B cell (primary cell): ENCODE results near the gene NDUFAF4. TPM values are rescaled to one million over a fixed set of nuclear protein-coding genes. Genes with fewer than 3 reads are reported as not detected.

Source experiments
- ATAC-seq: fragments of 200-7000 bp; cut with Tn5 transposase; one replicate; pipeline ENCODE4 v1.10.0; 2021; ENCODE audit warnings: low read depth, mild to moderate bottlenecking, moderate number of reproducible peaks, moderate library complexity
- CTCF ChIA-PET: fragments of 350-600 bp; sonication (Branson Sonifier 250); formaldehyde crosslinking; loops from one replicate; lab custom pipeline; 2021; ENCODE audit warnings: antibody characterized with exemption, inconsistent platforms; lab: Charles Lee
- POLR2A ChIA-PET: fragments of 350-600 bp; sonication (Branson Sonifier 250); formaldehyde crosslinking; loops from one replicate; lab custom pipeline; 2021; ENCODE audit warnings: antibody characterized with exemption; lab: Charles Lee
- DNase-seq: peaks from one replicate; pipeline ENCODE4 v3.0.0; 2013
- H2AFZ ChIP-seq: 2 replicates; pipeline ENCODE4 v1.6.1; 2012; ENCODE audit warnings: mild to moderate bottlenecking, low read depth, low read length; ENCODE audit not compliant: insufficient read depth, poor library complexity, severe bottlenecking
- H3K27ac ChIP-seq, 2 donors: 1 replicate in 1 of 2; 2 replicates in 1 of 2; pipeline ENCODE4 v1.5.1; 2012 to 2013; ENCODE audit warnings: low read length in 2 of 2, mild to moderate bottlenecking in 2 of 2, moderate library complexity in 1 of 2
- H3K27me3 ChIP-seq, 4 experiments: fragments of 200-600 bp in 1 of 4; sonication (generic) in 1 of 4; replicated peaks in 1 of 4; 1 replicate in 2 of 4; 2 replicates in 2 of 4; pipeline versions ENCODE4 v1.6.1 to v1.7.0; 2013 to 2016; ENCODE audit warnings: low read length in 3 of 4, mild to moderate bottlenecking in 2 of 4, mixed read lengths in 1 of 4, moderate library complexity in 1 of 4; ENCODE audit not compliant: insufficient read depth in 4 of 4, control insufficient read depth in 3 of 4; ENCODE audit errors: control extremely low read depth in 1 of 4
- H3K36me3 ChIP-seq, 2 experiments: replicated peaks in 1 of 2; 1 replicate in 1 of 2; 2 replicates in 1 of 2; pipeline versions ENCODE4 v1.6.1 to v1.7.1; 2013; ENCODE audit warnings: low read length in 1 of 2; ENCODE audit not compliant: insufficient read depth in 2 of 2, control insufficient read depth in 1 of 2; ENCODE audit errors: control extremely low read depth in 1 of 2, extremely low read depth in 1 of 2
- H3K4me1 ChIP-seq, 2 donors: fragments of 200-600 bp in 1 of 2; sonication (generic) in 1 of 2; 1 replicate in 1 of 2; 2 replicates in 1 of 2; pipeline versions ENCODE4 v1.5.1 to v1.6.1; 2013 to 2017; ENCODE audit warnings: low read length in 2 of 2; ENCODE audit not compliant: control insufficient read depth in 2 of 2, insufficient read depth in 2 of 2
- H3K4me2 ChIP-seq: replicated peaks from 2 replicates; pipeline ENCODE3; 2012; ENCODE audit warnings: mild to moderate bottlenecking, low read depth, low read length; ENCODE audit not compliant: poor library complexity, severe bottlenecking
- H3K4me3 ChIP-seq, 5 experiments: fragments of 200-600 bp in 1 of 5; sonication (generic) in 1 of 5; 1 replicate in 3 of 5; 2 replicates in 2 of 5; pipeline versions ENCODE4 v1.5.1 to v1.7.0; 2011 to 2016; ENCODE audit warnings: low read length in 4 of 5, mild to moderate bottlenecking in 4 of 5, low read depth in 2 of 5, control low read depth in 1 of 5, moderate library complexity in 1 of 5; ENCODE audit not compliant: insufficient read depth in 1 of 5; ENCODE audit errors: control extremely low read depth in 1 of 5, extremely low read depth in 1 of 5
- H3K79me2 ChIP-seq: fragments of 200-600 bp; sonication (generic); one replicate; pipeline ENCODE4 v1.6.0; 2016; ENCODE audit warnings: low read length; ENCODE audit not compliant: control insufficient read depth, insufficient read depth
- H3K9ac ChIP-seq: fragments of 200-600 bp; sonication (generic); 2 replicates; pipeline ENCODE4 v1.6.1; 2017; ENCODE audit warnings: mild to moderate bottlenecking, low read length, moderate library complexity
- H3K9me3 ChIP-seq, 3 donors: one replicate each; pipeline versions ENCODE4 v1.6.1 to v1.7.1; 2013; ENCODE audit warnings: low read length in 2 of 3; ENCODE audit not compliant: control insufficient read depth in 2 of 3, insufficient read depth in 1 of 3; ENCODE audit errors: control extremely low read depth in 1 of 3
- H4K20me1 ChIP-seq: 2 replicates; pipeline ENCODE4 v1.6.0; 2012; ENCODE audit warnings: mild to moderate bottlenecking, low read length; ENCODE audit not compliant: insufficient read depth, control insufficient read depth, poor library complexity, severe bottlenecking
- H3K27ac Mint-ChIP-seq: one replicate; pipeline ENCODE4 v1.8.0; 2021; ENCODE audit warnings: mixed read lengths
- H3K27me3 Mint-ChIP-seq: one replicate; pipeline ENCODE4 v1.8.0; 2021; ENCODE audit warnings: mixed read lengths
- H3K4me1 Mint-ChIP-seq: one replicate; pipeline ENCODE4 v1.8.0; 2021; ENCODE audit warnings: mixed read lengths
- H3K4me3 Mint-ChIP-seq: one replicate; pipeline ENCODE4 v1.8.0; 2021; ENCODE audit warnings: mixed read lengths
- H3K9me3 Mint-ChIP-seq: one replicate; pipeline ENCODE4 v1.8.0; 2022; ENCODE audit warnings: mixed read lengths; ENCODE audit not compliant: insufficient read depth
- EZH2 ChIP-seq: IDR thresholded peaks from 2 replicates; pipeline ENCODE4 v1.6.1; 2012; ENCODE audit warnings: borderline replicate concordance, low read depth, mild to moderate bottlenecking, moderate library complexity, low read length; ENCODE audit not compliant: insufficient read depth, poor library complexity, severe bottlenecking
- WGBS: methylation state at CpG from one replicate; pipeline ENCODE4 v1.1.5; 2013; ENCODE audit warnings: missing lambda C conversion rate; ENCODE audit not compliant: insufficient coverage; 5-methylcytosine and 5-hydroxymethylcytosine counted together
- intact Hi-C: fragments of 100-400 bp; cut with micrococcal nuclease; formaldehyde crosslinking; loops from one replicate; pipeline ENCODE4 v1.10.0; 2022
- polyA plus RNA-seq: library from polyadenylated mRNA; depleted of rRNA; stranded (reverse); fragments of >200 nt; gene quantifications from 2 replicates; pipeline ENCODE4 v1.2.3, GENCODE V29; 2012
- total RNA-seq, 2 donors: library from RNA; stranded (reverse); fragments of 120-200 nt in 1 of 2; gene quantifications; 1 replicate in 1 of 2; 2 replicates in 1 of 2; pipeline versions ENCODE4 v1.2.3 to v1.2.4, GENCODE V29; 2013 to 2022
- TF ChIP-seq, protein P1 (sequence below): fragments of 200-600 bp; IDR thresholded peaks from one replicate; pipeline ENCODE4 v1.8.0; 2022; ENCODE audit warnings: antibody characterized with exemption, mild to moderate bottlenecking

NDUFAF4 gene
- total and polyA plus RNA-seq, 2 donors (not counting 1 experiment from before 2014, with no cell fraction given) = 16.3 to 22.3 TPM

DNA sequence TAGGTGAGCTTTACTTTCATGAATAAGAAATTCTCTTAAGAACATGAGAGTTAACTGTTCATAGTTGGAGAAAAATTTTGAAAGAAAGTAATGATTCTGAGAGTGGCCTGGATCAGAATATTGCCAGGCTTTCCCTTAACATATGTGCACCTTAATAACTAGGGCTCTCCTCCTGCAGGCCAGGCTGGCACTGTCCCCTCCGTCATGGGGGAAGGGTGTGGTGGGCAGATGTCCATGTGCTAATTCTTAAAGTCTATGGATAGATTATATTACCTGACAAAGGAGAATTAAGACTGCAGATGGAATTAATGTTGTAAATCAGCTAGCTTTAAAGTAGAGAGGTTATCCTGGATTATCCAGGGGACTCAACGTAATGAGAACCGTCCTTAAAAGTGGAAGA, 15.9 kb upstream of the NDUFAF4 start:
- CTCF ChIA-PET = no interaction called here
- no peak for TF ChIP-seq EZH2
- TF ChIP-seq, protein P1, sequence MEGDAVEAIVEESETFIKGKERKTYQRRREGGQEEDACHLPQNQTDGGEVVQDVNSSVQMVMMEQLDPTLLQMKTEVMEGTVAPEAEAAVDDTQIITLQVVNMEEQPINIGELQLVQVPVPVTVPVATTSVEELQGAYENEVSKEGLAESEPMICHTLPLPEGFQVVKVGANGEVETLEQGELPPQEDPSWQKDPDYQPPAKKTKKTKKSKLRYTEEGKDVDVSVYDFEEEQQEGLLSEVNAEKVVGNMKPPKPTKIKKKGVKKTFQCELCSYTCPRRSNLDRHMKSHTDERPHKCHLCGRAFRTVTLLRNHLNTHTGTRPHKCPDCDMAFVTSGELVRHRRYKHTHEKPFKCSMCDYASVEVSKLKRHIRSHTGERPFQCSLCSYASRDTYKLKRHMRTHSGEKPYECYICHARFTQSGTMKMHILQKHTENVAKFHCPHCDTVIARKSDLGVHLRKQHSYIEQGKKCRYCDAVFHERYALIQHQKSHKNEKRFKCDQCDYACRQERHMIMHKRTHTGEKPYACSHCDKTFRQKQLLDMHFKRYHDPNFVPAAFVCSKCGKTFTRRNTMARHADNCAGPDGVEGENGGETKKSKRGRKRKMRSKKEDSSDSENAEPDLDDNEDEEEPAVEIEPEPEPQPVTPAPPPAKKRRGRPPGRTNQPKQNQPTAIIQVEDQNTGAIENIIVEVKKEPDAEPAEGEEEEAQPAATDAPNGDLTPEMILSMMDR = no peak
- POLR2A ChIA-PET = no interaction called here
- Mint-ChIP-seq H3K27ac (no peak overlapping the region), H3K27me3 (peaks cover 54% of the 10 kb centered on the region), H3K4me1 (peaks cover 3% of the 10 kb centered on the region), H3K9me3 (no peaks in the 10 kb centered on the region), H3K4me3 (no peak overlapping the region)
- no peak overlapping the region for H3K4me3 ChIP-seq
- peaks cover 0 to 19% (median 18%) of the 10 kb centered on the region in 4 experiments for H3K27me3 ChIP-seq
- no peak overlapping the region for H2AFZ ChIP-seq
- H4K20me1 ChIP-seq = no peaks in the 10 kb centered on the region
- H3K9me3 ChIP-seq = no peaks in the 10 kb centered on the region
- H3K4me1 ChIP-seq = no peaks in the 10 kb centered on the region
- no peak overlapping the region for H3K4me2 ChIP-seq
- no peak for DNase-seq
- H3K36me3 ChIP-seq = no peaks in the 10 kb centered on the region
- WGBS = 81% methylated on average over 2 of the region's 3 CpGs
- intact Hi-C loops = no loop called here
- H3K9ac ChIP-seq = no peak overlapping the region
- no peaks in the 10 kb centered on the region for H3K79me2 ChIP-seq
- no peak overlapping the region for H3K27ac ChIP-seq
- ATAC-seq = no peak

DNA sequence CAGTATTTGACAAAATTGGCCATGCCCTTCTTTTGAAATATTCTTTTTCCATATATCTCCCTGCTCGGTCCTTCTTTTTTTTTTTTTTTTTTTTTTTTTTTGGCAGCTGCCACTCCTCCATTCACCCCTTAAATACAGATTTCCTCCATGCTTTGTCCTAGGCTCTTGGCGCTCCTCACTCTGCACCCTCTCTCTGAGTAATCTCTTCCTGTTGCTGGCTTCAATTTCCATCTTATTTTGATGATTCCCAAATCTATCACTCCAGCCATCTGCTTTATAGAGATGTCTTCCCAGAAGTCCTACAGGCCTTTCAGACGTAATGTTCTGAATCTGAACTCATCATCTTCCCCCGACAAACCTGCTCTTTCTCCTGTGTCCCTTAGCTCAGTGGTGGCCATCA, 14.1 kb upstream of the NDUFAF4 start:
- H3K79me2 ChIP-seq = no peaks in the 10 kb centered on the region
- ChIA-PET POLR2A (no interaction called here), CTCF (interaction anchor here (1.5 kb wide), 1 partner anchor 15 kb away, joined by 3 read pairs; no protein-coding TSS in a partner anchor)
- Mint-ChIP-seq H3K4me3 (no peak overlapping the region), H3K9me3 (no peaks in the 10 kb centered on the region), H3K4me1 (peaks cover 3% of the 10 kb centered on the region), H3K27ac (no peak overlapping the region), H3K27me3 (peaks cover 58% of the 10 kb centered on the region)
- H3K4me1 ChIP-seq = no peaks in the 10 kb centered on the region
- H2AFZ ChIP-seq = no peak overlapping the region
- DNase-seq (no peak), ATAC-seq (no peak)
- no peak overlapping the region for H3K4me2 ChIP-seq
- no peak overlapping the region for H3K4me3 ChIP-seq
- intact Hi-C loops = no loop called here
- no peaks in the 10 kb centered on the region for H3K36me3 ChIP-seq
- 94% methylated on average over 3 of the region's 4 CpGs for WGBS
- no peak overlapping the region for H3K9ac ChIP-seq
- no peak for TF ChIP-seq EZH2
- TF ChIP-seq, protein P1 = no peak
- no peaks in the 10 kb centered on the region for H4K20me1 ChIP-seq
- peaks cover 0 to 19% (median 18%) of the 10 kb centered on the region in 4 experiments for H3K27me3 ChIP-seq
- H3K27ac ChIP-seq = no peak overlapping the region
- no peaks in the 10 kb centered on the region for H3K9me3 ChIP-seq
